Kidney (tissue), 2 donors: Measurements from ENCODE around the gene RPL6. TPM values are rescaled to one million over a fixed set of nuclear protein-coding genes. Genes with fewer than 3 reads are reported as not detected.

Experiments
- polyA plus RNA-seq: library from polyadenylated mRNA; stranded (reverse); fragments of 350-450 nt; fragmentation: Illumina TruSeq; extraction: RNeasy Lipid Tissue Mini Kit (QIAGEN cat#74804); gene quantifications from one replicate; pipeline ENCODE4 v1.2.3, GENCODE V29; 2014; ENCODE audit warnings: low read depth, low replicate concordance; ENCODE audit not compliant: insufficient read depth
- total RNA-seq: library from RNA; stranded (reverse); fragmentation: NEBNext Ultra II Directional; extraction: Animal tissue kit (Norgen Biotek cat#: 25700); gene quantifications from one replicate; pipeline ENCODE4 v1.2.1, GENCODE V29; 2021
- donor health status: DM: yes; HTN: yes; CAD: no.

RPL6 gene
- total and polyA plus RNA-seq, 2 donors from 2014 or later: 966 to 1,525 TPM

Other genes with a start within 250 kb of the RPL6 start
- gene HECTD4, start 27.2 kb downstream of the RPL6 start, total RNA-seq: 53.1 TPM
- gene HECTD4, start 27.2 kb downstream of the RPL6 start, polyA plus RNA-seq: 15.6 TPM
- gene PTPN11, start 9.3 kb upstream of the RPL6 start, total RNA-seq: 105 TPM
- gene PTPN11, start 9.3 kb upstream of the RPL6 start, polyA plus RNA-seq: 20.0 TPM